RKO (cell line): Measurements from ENCODE around the gene RCOR1.
"Not testable (repeated sequence)": the region's sequence is repeated elsewhere in the genome, so short reads cannot be mapped to it uniquely, and the experiment has no call there.

Experiments used
- DNase-seq: peaks from one replicate; pipeline ENCODE4 v3.0.0-alpha.2; 2016; ENCODE audit warnings: low spot score

The RCOR1 gene

GRCh38 chr14:102593061-102593824 lies 794 bp downstream of the RCOR1 start:
- peak; percentile 53 for DNase-seq

- peak; percentile 65 for DNase-seq
These were observed 1.3 kb downstream of the RCOR1 start for GRCh38 chr14:102593825-102594137.

GRCh38 chr14:102594514-102595175 lies 2.2 kb downstream of the RCOR1 start:
- DNase-seq, result peak; percentile 89

GRCh38 chr14:102601378-102601925 lies 9.0 kb downstream of the RCOR1 start:
- DNase-seq, result no peak

GRCh38 chr14:102602421-102603292 lies 10.2 kb downstream of the RCOR1 start:
- no peak for DNase-seq

- DNase-seq, result no peak
These were observed 11.0 kb downstream of the RCOR1 start for GRCh38 chr14:102603293-102603907.

GRCh38 chr14:102604183-102604582 lies 11.7 kb downstream of the RCOR1 start:
- no peak for DNase-seq

- DNase-seq, result no peak
These were observed 12.6 kb downstream of the RCOR1 start for GRCh38 chr14:102605029-102605428.

- no peak for DNase-seq
These were observed 13.8 kb downstream of the RCOR1 start for GRCh38 chr14:102606296-102606695.

GRCh38 chr14:102608064-102608446 lies 15.6 kb downstream of the RCOR1 start:
- no peak for DNase-seq

- DNase-seq, result no peak
These were observed 18.7 kb downstream of the RCOR1 start for GRCh38 chr14:102610968-102611811.

- no peak for DNase-seq
These were observed 23.9 kb downstream of the RCOR1 start for GRCh38 chr14:102616318-102616717.

- DNase-seq, result no peak
These were observed 24.4 kb downstream of the RCOR1 start for GRCh38 chr14:102616799-102617198.

- not testable (repeated sequence) for DNase-seq
These were observed 26.6 kb downstream of the RCOR1 start for GRCh38 chr14:102619012-102619411.

- no peak for DNase-seq
These were observed 28.0 kb downstream of the RCOR1 start for GRCh38 chr14:102620413-102620812.

GRCh38 chr14:102622262-102622885 lies 29.9 kb downstream of the RCOR1 start:
- no peak for DNase-seq

GRCh38 chr14:102624666-102625065 lies 32.2 kb downstream of the RCOR1 start:
- no peak for DNase-seq

GRCh38 chr14:102625564-102626296 lies 33.3 kb downstream of the RCOR1 start:
- DNase-seq, result no peak

GRCh38 chr14:102626530-102626929 lies 34.1 kb downstream of the RCOR1 start:
- no peak for DNase-seq

- DNase-seq, result no peak
These were observed 36.6 kb downstream of the RCOR1 start for GRCh38 chr14:102629011-102629444.
